CD4-positive, alpha-beta T cell treated with Interleukin-21 for 1 hour (primary cell): ENCODE measurements around the gene WNK3.

Experiments
- DNase-seq: peaks from one replicate; pipeline ENCODE4 v3.0.0-alpha.2; 2020

Gene WNK3

GRCh38 chrX:54237014-54237413 lies 120.8 kb downstream of the WNK3 start:
- no peak for DNase-seq

DNA sequence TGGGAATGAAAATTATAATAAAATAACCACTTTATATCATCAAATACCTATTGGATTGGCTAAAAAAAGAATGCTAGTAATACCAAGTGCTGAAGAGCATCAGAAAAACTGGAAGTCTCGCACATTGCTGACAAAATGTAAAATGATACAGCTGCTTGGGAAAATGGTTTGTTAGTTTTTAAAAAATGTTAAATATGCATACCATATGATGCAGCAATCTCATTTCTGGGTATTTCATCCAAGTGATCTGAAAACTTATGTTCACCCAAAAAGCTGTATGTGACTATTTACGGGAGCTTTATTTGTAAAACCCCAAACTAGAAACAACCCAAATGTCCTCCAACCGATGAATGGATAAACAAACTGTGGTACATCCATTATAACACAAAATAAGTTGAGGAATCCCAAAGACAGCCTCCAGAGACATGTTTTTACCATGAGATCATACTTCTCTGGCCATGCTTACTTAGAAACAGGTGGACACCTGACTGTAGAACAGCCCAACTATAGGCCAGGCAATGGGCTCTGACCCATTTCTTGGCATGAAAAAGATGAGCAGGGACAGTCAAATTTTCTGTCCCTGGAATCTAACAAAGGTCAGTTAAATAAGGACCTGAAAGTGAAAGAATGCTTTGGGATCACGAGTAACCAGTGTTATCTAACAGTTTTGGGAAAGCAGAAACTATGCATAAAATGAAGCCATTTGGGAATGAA lies 127.3 kb downstream of the WNK3 start:
- no peak for DNase-seq

GRCh38 chrX:54223581-54223980 lies 134.3 kb downstream of the WNK3 start:
- no peak for DNase-seq

DNA sequence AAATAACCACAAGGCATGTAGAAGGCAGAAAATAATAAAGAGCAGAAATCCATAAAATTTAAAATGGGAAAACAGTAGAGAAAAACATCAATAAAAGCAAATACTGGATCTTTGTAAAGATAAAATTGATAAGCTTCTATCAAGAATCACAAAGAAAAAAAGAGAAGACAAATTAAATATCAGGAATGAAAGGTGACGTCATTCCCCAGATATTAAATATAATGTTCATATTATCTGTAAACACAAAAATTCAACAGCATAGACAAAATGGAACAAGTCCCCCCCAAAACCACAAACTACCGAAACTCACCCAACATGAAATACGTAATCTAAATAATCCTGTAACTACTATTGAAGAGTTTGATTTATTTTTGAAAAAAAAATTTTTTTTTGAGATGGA lies 144.2 kb downstream of the WNK3 start:
- no peak for DNase-seq

DNA sequence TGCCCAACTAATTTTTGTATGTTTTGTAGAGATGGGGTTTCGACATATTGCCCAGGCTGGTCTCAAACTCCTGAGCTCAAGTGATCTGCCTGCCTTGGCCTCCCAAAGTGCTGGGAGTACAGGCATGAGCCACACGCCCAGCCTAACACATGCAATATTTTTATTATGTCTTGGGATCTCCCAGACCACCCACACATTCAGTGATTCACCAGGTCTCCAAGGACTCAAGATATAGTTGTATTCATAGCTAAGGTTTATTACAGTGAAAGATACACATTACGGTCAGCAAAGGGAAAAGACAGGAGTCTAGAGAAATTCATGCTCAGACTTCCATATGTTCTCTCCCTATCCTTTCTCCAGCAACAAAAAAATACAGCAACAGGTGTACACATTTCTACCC lies 149.3 kb downstream of the WNK3 start:
- DNase-seq = no peak

DNA sequence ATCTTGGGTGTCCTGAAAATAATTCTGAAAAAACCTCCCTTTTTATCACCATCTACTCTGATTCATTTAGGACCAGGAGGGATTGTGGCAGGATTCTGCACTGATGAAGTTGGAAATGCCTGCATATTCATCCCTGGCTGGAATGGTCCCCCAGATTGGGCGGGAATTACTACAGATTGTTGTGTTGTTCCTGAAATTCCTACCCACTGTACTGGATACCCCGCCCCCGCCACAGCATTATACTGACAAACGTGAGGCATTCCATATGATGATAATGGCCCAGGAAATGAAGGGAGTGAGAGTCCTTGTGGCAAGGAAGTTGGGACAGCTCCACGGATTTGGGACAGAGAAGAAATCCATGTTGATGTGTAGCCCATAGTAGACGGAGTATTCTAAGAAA lies 159.6 kb downstream of the WNK3 start:
- no peak for DNase-seq

DNA sequence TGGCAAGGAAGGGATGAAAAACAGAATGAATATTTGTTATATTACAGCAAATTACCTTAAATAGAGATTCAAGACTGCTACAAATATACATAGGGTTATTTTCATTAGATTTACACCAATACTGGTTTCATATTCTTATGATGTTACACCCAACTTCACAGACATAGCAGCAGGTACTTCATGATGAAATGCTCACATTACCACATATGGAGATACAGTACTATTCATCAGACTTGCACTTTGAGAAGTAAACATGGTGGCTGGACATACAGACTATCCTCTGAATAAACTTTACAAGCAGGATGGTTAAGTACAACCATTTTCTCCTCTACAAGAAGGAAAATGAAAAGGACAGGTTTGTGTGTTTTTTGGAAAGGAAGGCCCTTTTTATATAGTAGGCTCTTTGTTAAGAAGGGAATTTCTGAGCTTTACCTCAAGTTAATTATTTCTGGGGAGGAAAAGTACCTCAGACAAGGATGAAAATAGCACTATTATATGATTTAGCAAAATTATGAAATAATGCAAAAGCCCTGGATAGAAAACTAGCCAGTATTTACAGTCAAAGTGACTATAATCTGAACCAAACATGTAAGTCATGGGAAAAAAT lies 162.8 kb downstream of the WNK3 start:
- no peak for DNase-seq

DNA sequence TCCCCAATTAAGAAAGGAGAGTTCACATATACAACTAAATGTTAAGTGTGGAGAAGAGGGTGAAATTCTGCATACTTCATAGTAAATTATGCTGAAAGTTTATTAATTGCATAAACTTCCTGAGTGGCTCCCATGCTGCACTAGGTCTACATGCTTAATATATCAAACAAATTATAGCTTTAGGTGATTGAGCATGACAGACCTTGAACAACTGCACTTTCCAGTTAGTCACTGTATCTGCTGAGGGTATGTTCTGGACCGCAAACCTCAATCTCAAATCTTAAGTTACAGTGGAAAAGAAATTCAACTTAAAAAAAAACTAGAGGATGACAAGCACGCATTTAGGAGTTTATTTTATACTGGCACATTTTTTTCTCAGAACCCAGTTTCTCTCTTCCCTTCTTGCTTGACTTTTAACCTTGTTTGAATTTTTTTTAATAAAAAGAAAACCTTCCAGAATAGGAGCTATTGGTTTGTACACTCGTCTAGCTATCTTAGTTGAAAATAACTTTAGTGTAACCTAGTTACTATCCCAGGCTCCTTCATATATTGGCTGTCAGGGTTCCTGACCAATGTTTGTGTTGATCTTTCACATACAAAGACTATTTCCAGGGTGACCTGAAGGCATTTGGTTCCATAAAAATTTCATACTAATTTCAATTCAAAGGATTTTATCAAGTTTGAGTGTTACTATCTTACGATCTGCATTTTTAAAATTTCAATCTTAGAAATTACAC lies 164.6 kb downstream of the WNK3 start:
- DNase-seq = no peak

DNA sequence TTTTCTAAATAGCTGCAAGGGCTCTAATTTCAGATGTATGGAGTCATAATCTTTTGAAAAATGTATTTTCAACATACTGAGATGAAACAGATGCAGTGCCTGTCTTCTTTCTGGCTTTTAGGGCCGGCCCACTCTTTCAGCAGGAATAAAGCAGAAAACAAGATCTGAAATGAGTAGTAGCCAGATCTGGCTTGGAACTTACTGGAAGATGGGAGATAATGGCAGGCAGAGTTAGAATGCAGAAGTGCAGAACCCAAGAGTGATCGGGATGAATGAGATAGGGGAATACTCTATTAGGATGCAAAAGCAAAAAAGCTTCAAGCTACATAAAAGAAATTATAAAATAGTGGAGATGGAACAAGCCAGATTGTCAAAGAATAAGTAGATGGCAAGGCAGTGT lies 173.4 kb downstream of the WNK3 start:
- DNase-seq = no peak

- peak; percentile 73 for DNase-seq
Observed at GRCh38 chrX:54182864-54183613, 174.8 kb downstream of the WNK3 start, which contains the start of gene FAM120C. TSS of gene FAM120C (minus strand) at chrX:54183254. CDS start at chrX:54183198, 56 bp downstream.

- peak; percentile 73 for DNase-seq
Observed at GRCh38 chrX:54182194-54182863, 175.5 kb downstream of the WNK3 start.

DNA sequence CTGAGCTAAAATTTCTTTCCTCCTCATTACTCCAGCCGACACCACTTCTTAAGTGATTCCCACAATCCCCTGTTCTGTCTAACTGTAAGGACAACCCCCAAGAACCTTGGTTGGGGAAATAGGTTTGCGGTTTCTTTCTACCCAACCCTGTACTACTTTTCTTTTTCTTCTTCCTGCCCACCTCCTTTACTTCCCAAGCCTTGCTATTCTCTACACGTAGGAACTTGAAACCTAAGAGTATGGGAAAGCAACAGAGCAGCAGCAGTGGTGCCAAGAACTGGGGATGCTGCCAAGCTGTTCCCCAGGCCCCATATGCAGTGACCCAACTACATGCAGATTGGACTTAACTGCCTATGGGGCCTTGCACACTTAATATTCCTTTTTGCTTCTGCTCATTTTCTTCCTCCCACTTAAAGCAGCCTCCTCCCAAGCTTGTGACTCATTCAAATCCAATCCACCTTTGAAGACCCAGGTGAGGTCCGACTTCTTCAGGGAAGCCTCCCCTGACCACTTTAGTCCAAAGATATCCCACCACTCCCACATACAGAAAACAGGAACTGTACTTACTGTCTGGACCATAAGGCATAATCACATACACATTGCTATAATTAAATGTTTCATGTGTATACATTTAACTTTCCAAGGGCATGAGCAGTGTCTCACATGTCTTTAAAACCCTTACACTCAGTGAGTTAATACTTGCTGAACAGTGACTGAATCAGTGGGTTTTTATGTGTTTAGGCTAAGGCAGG lies 176.5 kb downstream of the WNK3 start:
- DNase-seq = no peak

- no peak for DNase-seq
Observed at GRCh38 chrX:54180403-54180802, 177.4 kb downstream of the WNK3 start.

DNA sequence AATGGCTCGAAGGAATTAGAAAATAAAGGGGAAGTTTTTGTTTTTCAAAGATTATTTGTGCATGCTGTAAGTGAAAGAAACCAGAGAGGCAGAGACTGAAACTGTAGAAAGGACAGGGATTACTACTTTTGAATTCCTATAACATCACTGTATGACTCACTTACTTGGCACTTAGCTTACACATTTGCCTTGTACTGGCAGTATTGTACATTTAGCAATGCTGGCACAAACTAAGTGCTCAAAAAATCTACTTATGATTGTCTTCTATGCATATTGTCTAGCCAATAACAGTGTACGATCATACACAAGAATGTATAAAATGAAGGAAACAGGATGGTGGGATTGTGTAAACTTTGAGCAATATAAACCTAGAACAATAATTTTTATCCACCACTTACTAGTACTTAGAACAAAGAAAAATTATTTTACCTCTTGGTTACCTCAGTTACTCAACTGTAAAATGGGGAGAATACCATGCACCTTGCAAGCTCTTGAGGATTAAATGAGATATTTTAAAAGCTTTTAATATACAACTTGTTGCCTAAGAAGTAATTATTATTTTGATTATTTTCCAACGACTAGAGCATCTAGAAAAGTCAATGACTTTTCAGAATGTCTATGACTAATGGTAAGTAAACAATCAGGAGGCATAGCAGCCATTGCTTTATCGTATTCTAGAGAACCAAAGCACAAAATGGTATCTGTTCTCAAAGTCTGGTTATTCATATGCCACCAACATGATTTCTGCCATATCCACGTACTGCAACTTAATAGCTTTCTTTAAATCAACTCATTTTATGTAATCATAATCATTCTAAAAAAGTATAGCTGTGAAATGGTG lies 179.5 kb downstream of the WNK3 start:
- no peak for DNase-seq

GRCh38 chrX:54177306-54177705 lies 180.5 kb downstream of the WNK3 start:
- no peak for DNase-seq

DNA sequence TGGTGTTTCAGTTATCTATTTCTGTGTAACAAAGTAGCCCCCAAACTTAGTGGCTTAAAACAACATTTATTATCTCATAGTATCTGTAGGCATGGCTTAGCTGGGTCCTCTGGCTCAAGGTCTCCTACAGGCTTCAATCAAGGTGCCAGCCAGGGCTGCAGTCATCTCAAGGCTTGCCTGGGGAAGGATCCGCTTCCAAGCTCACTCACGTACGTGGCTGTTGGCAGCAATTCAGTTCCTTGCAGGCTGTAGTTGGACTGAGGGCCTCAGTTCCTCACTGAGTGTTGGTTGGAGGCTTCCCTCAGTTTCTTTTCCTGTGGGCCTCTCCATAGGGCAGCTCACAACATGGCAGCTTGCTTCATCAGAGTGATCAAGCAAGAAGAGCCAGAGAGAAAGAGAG lies 184.1 kb downstream of the WNK3 start:
- DNase-seq = no peak

- DNase-seq = no peak
Observed at GRCh38 chrX:54172455-54172854, 185.4 kb downstream of the WNK3 start.

- no peak for DNase-seq
Observed at GRCh38 chrX:54171527-54172250, 186.2 kb downstream of the WNK3 start.

- no peak for DNase-seq
Observed at GRCh38 chrX:54171091-54171490, 186.8 kb downstream of the WNK3 start.

DNA sequence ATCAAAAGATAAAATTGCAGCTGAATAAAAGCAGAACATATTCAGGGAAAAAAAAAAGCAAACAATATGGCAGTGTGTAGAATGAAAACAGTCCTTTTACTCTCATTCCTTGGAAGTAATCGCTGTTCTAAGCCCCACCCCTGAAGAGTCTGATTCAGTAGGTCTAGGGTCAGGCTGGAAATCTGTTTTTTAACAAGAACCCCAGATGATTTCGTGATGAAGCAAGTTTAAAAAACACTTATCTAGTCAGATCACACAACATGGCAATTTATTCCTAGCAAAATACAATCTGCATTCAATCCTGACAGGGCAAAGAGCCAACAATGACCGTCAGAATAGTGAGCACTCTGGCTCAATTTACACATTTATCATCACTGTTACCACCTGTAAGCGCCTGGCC lies 190.9 kb downstream of the WNK3 start:
- no peak for DNase-seq
